NOMO-1 (cell line): Measurements from ENCODE around the gene MEG3.

Source experiments
- DNase-seq, 2 experiments: peaks; one replicate each; lab custom pipeline; 2025; ENCODE audit not compliant: unreplicated experiment in 2 of 2; lab: John Stamatoyannopoulos, UW

Gene MEG3

DNA sequence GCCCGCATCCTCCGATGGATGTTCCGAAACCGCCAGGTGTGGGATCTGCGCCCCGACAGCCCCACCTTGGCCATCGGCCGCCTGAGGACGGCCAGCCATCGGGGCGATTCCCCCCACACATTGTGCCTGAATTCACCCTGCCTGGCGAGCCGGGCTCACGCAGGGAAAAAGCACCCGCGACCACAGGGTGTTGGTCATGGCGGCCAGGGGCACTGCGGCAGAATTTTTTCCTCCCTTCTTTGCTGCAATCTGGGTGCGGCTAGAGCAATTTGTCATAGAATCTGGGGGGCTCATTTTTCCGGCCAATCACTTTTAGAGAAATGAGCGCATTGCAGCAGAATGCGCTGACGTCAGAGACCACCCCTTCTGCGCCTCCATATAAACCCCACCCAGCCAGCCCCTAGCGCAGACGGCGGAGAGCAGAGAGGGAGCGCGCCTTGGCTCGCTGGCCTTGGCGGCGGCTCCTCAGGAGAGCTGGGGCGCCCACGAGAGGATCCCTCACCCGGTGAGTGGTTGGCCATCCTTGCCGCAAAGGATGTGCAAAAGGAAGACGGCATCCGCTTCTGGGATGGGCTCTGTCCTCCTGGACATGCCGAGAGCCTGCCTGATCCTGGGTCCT is at the start of gene MEG3:
Gene MEG3, plus strand, starts transcription at position 406 of the 619 bp plus-strand sequence.
- DNase-seq: no peak

DNA sequence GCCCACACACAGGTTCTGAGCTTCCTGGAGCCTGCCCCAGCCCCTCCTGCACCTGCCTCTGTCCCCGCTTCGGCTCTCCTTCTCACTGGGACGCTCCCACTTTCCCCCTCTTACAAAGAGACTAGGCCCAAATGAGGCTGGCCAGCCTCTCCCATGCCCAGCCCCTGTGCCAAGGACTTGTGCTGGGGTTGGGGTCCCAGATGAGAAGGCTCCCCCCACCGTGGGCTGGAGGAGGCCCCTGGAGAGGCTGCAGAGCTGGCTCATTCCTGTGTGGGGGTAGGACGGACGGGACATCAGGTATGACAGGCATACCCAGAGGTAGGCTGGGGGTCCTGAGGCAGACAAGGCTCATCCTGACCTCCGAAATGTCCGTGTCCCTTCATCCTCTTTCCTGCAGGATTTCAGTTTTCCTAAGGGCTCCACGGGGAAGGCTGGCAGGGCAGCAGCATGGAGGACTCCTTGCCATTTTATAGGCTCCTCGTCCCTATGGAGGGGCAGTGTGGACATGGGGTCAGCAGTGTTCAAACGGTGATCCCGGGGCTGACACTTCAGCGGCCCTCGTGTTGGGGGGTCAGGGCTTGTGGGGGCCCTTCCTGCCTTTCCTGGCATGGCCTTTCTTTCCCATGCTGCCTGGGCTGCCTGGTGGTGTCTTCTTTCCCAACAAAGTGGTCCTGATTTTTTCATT is 49.1 kb upstream of the MEG3 start:
- no peak for DNase-seq

DNA sequence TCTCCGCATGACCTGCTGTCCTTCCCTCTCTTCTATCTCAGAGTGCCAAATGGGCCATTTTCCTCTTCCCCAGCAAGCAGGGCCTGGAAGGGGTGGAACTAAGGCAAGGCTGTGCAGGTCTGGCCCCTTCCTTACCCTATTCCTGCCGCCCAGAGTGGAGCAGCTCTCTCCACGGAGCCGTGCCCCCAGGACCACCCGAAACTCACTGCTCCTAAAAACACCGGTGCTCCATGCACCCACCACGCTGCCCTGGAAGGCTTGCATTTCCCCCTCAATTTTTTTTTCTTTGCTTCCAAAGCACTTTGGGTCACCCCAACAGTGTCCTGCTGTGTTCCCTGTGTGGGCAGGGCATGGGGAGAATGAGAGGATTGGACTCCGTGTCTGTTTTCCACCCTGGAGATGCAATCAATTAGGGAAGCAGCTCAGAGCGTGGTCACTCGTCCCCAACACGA is 48.5 kb upstream of the MEG3 start:
- DNase-seq: no peak

DNA sequence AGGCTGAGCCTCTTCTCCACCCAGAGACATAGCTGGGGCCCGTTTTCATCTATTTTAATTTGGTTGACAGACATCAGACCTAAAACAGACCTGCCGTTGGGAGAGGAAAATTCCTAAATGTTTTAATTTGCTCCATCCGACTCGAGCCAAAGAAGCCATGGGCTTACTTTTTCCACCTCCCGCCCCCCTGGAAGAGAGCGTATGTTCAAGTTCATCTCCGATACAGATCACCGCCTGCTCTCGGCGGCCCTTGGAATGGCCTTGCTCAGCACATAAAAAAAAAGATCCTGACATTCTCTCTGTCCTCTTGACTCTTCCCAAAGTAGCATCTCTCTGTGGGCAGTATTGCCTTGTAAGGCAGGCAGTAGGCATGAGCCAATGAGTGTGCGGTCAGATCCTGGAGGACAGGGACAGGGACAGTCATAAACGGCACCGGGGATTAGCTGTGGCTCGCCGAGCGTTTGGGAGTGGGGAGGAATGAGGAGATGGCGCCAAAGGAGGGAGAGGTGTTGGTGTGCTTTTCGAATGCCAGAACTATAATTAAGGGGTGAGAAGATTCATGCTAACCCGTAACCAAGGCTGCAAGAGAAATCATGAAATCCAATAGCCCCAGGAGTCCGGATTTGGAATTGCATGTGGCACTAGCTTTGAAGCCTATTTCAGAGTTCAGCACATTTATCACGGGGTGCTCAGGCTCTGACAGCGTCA is 47.9 kb upstream of the MEG3 start:
- no peak for DNase-seq

DNA sequence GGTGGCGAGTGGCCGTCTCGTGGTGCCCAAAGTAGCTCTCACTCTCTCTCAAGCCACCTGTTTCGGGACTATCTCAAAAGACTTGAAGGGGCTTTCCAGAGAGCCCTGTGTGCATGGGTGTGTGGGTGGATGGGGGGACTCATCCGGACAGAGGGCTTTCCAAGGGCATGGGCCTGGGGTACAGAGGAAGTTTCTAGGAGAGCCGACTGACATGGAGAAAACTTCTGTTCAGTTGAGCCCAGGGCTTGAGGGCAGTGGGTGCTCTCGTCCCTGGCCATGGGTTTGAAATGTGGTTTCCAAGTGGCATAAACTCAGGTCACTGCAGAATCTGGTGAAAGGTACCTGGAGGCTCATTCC is 47.4 kb upstream of the MEG3 start:
- no peak for DNase-seq

DNA sequence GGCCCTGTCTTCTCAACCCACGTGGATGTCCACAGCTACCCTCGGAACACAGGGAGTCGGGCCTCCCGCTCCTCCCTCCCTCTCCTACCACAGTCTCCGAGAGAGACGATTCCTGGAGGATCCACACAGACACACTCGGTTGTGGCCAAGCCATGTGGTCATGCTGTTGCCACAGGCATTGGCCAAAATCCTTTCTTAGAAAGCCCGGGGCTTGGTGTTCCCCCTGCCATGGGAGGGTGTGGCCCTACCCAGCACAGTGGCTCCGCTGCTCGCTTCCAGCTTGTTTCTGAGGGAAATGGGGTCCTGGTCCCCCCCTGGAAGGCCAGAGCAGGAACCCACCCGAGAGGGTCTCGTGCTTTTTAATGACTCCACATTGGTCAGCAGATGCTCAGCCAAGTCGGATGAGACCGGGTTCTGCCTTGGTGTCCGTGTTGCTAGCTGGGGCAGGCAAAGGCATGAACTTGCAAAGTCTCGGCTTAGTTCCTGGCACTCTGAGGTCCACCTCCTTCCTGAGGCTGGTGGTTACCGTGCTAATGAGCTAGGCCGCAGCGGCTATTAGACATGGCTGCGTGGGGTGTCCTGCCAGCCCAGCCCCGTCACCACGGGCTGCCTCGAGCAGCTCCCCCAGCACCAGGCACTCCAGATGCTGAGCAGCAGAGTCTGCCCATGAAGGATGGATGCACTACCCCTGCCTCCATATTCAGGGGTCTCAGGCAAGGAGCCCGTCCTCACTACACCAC is 46.8 kb upstream of the MEG3 start:
- no peak for DNase-seq

DNA sequence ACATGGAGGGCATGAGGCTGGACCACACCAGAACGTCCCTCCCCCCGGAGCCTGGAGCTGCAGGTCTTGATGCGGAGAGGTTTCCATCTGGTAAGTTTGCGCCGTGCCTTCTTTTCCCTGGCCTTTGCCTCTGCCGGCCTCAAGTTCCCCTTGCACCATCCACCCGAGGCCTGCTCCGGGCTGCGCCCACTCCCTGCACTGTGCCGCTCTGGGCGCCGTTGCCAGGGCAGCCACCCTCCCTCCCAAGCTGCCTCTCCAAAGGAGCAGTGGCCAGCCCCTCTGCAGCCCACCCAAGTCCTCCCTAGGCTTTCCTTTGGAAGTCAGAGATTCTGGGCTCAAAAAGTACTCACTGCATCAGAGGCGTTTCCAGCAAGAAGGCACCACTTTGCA is 46.2 kb upstream of the MEG3 start:
- no peak for DNase-seq

DNA sequence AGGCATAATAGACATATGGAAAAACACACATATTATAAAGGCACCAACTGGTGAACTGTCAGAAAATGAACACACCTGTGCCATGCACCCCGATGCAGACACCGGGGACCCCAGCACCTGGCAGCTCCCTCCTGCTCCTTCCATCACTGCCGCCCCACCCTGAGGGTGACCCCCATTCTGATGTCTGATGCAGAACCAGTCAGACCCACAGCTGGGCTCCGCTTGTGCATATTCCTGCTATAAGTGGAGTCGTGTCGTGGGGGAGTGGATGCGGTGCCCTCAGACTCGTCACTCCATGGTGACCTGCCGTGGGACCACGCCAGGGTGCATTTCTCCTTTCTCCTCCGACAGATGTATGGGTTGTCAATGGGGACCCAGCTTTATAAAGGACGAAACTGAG is 45.7 kb upstream of the MEG3 start:
- DNase-seq: no peak

DNA sequence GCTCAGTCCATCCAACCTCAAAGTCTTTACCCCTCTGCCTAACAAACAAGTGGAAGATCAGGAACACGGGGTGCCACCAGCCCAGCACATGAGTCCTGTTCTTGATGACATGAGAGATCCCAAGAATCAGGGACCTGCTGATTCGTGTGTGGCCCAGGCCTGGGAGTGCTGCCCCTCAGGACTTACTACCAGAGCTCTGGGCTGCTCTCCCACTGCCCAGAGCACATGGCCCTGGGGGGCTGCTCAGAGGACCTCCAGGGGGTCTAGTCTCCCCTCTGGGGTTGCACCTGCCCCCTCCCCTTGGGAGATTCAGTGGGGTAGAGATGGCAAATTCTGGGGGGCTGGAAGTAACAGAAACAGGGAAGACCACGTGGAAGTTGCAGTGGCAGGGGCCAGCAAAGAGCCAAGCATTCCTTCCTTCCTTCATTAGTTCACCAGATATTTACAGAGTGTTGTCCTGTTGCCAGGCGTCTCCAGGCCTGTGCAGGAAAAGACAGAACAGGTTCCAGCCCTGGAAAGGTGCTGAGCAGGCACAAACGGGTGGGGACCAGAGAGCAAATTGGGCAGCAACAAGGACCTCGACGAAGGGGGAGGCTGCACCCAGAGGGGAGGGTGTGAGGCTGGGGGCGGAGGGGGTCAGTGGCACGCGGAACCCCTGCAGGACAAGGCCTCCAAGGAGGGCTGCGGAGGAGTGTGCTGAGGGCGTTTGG is 45.1 kb upstream of the MEG3 start:
- DNase-seq: no peak

DNA sequence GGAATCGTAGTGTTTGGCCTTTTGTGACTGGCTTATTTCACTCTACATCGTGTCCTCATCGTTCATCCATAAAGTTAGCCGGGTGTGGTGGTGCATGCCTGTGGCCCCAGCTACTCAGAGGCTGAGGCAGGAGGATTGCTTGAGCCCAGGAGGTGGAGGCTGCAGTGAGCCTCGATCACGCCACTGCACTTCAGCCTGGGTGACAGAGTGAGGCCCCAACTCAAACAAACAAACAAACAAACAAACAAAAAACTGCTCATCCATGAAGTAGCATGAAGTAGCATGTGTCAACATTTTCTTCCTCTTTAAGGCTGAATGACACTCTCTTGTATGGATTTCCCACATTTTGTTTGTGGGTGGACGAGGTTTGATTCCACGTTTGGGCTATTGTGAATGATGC is 44.0 kb upstream of the MEG3 start:
- DNase-seq: no peak

DNA sequence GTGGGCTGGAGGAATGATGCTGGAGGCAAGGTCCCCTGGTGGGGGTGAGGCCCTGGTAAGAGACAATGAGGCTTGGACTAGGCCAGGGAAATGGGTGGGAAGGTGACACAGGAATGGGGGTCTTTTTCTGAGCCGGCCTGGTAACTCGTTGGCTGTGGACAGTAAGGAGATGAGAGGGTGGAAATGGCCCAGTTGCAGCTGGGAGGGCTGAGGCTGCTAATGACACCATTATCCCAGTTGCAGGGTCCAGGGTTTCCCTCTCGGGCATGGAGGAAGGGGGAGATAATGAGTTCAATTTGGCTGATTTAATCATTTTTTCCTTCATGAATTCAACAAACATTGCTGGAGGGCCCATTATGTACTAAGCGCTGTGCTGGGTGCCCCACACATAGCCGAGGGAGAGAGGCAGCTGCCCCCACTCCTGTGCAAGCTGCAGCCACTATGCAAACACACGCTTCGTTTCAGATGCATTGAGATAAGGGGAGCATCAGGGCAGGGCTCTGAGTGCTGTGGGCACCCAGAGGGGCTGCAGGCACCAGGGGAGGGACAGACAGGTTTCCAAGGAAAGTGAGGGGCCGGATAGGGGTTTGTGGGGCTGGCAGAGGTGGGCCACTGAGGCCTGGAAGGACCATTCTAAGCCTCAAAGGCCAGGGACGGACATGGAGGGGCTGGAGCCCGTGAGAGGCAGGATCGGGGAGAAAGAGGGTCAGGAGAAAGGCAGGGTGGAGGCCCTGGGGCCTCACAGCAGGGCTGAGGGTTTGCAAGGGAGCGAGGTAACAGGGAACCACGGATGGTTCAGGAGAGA is 43.2 kb upstream of the MEG3 start:
- no peak for DNase-seq

DNA sequence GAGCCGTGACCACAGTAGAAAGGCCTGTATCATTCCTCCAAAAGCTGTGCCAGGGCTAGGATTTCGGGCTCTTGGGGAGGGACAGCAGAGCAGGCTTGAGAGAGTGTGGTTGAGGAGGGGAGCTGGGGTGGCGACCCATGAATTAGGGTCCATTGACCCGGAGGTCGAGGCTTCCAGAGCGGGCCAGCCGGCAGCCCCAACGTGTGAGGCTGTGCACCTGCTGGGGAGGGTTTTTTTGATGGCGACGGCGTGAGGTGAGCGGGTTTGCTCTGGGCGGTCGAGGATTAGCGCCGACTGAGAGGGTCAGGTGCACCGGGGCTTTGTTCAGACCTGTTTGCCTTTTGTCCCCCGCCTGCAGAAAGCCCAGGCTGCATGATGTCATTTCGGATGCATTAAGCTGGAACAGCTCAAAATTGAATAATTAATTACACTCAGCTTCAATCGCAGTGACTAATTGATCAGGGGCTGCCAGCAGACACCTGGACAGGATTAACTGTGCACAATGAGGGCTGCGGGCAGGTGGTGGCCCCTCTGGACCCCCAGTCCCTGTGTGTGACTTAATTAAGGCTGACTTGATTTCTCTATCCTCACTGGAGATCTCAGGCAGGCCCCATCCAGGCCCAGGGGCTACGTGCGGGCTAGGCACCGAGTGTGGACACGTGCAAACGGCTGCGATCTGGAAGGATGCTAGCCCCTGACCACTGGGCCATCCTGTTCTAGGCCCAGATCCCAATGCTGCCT is 42.1 kb upstream of the MEG3 start:
- DNase-seq: no peak

DNA sequence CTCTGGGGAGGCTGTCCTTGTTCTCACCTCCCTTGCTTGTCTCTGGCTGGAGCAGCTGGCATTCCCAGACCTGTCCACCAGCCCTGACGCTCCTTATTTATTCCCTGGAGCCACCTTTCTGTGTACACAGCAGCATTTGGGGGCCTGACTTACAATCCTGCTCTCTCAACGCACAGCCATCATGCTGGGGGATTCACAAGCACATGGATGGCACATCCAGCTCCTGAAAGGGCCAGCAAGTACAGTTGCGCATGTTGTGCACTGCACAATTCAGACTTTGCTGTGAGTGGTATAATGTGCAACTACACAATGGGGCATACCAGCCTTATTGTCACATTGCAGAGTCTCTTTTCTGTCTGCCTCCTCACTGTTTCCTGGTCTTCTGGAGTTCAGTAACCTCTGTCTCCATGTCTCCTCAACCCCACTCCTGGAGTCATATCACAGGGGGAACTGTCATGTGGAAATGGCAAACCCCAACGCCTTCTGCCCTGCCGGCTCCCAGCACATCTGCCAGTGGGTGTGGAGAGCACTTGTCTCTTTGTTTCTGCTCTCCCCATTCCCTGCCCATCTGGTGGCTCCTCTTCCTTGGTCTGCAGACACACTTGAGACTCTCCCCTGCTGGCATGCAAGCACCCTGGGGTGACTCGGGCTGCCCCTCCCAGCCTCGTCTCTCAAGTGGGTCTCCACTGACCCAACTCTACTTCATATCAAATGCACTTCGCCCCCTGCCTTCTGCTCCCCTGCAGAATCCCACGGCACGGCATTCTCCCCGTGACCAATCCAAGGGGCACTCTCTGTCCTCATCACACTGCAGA is 41.2 kb upstream of the MEG3 start:
- no peak for DNase-seq

DNA sequence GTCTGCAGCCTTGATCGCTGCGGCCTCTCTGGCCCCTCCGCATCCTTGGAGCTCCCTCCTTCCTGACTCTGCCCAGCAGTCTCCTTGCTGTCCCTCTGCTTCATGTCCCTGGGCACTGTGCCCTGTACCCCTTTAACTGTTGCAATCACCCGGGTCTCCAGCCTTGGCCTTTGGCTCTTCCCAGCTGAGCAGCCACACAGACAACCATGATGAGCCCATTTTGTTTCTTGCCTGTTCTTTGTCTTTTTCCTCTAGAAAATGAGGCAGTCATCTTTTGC is 40.6 kb upstream of the MEG3 start:
- DNase-seq: no peak

DNA sequence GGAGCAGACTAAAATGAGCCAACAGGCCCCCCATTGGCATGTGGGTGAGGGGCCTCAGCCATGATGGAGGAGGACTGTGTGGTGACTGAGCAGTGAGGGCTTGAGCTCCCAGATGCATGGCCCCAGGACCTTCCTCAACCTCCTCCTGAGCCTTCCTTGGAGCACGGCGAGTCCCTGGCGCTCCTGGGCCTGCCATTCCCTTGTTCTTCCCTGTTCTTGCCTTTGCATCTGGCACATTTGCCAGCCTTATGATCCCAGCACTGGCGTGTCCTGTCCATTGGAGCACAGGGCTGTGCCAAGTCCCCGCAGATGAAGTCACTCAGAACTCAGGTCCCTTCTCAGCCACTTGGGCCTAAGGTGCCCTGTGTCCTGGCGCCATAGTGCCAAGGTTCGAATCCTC is 40.3 kb upstream of the MEG3 start:
- DNase-seq: no peak

DNA sequence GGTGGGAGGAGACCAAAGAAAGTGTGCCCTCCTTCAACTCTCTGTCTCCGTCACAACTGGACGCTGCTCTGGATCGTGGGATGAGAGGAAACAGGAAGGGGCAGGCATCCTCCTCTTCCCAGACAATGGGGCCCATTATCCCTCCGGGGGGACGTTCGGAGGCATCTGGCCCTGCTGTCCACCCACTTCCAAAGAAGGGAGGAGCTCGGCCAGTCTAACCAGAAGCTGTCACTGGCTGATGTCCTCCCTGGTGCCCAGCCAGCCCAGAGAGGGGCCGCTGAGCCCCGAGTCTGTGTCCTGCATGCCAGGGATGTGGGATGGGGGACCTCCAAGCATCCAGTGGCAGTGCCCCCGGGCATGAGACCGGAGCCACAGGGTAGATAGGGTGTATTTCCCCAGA is 39.8 kb upstream of the MEG3 start:
- DNase-seq: no peak

DNA sequence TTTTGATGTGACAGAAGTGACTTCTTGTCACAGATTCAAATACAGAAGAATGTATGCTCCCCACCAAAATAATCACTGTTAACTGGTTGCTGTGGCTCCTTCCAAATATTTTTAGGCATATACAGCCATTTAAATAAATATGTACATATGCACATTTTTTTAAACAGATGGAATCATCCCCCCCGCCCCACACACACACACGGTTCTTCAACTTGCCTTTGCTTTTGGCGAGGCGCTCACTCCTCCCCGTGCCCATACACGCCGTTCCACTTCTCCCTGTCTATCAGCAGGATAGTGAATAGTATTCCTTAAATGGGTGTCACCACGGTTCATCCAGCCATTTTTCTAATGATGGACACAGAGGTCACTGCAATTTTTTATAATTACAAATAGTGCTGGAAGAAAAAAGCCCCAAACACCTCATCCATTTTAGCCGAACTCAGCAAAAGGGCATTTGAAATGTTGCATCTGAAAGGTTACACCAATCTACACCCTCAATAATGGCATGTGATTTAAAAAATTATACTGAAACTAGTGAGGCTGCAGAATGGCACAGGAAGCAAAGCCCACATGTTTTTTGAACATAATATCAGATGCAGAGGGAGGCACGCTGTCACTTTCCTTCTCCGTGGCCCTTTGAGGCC is 39.2 kb upstream of the MEG3 start:
- DNase-seq: no peak

DNA sequence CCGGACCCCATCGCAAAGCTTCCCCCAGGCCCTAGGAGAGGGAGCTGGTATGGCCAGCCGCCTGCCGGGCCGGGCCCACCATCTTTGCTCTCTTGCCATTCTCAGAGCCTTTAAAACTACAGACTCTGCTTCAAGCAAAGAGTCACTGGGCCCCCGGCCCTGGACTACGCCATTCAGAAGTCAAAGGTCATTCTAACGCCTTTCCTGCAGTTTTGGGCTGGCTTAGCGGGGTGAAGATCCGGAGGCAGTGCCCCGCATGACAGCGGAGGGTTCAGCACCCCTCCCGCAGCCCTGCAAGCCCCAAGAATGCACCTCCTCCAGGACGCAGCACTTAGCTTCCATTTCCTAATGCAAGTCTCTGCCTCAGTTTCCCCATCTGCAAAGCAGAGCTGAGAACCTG is 38.3 kb upstream of the MEG3 start:
- no peak for DNase-seq
